ENCODE data around the gene CPAMD8.
"Not testable (repeated sequence)": the region's sequence is repeated elsewhere in the genome, so short reads cannot be mapped to it uniquely, and the experiment has no call there.

Gene CPAMD8

DNA sequence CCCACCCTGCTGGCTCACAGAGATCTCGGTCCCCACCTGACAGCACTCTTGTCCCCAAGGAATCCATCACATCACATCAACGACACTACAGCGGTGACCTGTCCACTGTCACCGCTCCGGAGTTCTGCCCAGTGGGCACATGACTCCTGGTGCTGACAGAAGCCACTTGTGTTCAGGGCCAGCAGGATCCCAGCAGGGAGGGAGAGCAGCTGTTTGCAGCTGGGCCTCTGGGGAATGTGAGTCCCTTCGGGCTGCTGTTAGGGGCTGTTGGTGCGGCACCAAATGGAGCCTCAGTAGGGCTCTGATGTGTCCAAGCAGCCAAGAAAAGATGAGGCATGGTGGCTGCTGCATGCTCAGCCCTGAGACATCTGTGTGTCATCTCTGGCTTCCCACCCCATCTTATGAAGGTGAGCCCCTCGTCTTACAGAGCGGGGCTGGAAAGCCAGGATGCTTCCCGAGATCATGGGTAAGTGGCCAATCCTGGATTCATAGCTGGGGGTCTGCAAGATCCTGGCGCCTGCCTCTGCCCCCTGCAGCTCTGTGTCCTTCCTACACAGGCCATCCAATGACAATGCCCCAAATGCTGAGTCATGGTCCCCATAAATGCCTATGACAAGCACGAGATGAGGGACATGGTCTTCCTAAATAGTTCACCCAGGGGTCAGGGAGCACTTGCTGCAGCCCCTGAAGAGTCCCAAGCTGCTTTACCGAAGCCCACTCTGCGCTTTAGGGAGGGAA, 81.8 kb downstream of the CPAMD8 start:
- DNase-seq: no peak

GRCh38 chr19:16943942-16944625, 82.5 kb downstream of the CPAMD8 start:
- no peak for DNase-seq

DNA sequence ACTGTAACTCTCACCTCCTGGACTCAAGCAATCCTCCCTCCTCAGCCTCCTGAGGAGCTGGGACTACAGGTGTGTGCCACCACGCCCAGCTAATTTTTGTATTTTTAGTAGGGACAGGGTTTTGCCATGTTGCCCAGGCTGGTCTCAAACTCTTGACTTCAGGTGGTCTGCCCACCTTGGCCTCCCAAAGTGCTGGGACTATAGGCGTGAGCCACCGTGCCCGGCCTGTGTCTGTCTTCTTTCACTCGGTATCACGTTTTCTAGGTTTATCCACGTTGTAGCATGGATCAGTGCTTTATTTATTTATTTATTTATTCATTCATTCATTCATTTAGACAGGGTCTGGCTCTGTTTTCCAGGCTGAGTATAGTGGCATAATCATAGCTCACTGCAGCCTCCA, 83.5 kb downstream of the CPAMD8 start:
- DNase-seq: not testable (repeated sequence)

GRCh38 chr19:16942583-16942982, 84.0 kb downstream of the CPAMD8 start:
- no peak for DNase-seq

DNA sequence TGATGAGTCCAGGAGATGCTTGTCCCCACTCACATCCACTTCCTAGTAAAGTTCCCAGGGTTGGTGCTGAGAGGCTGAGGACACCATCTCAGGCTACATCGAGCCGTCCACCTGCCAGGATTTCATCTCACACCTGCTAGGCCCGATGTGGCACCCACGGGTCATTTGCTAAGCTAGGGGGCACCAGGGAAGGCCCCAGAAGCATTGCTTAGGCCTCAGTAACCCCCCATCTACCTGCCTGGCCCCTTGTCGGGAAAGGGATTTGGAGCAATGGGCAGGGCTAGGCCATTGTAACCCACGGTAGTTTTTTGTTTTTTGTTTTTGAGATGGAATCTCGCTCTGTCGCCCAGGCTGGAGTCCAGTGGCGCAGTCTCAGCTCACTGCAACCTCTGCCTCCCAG, 86.0 kb downstream of the CPAMD8 start:
- no peak for DNase-seq

DNA sequence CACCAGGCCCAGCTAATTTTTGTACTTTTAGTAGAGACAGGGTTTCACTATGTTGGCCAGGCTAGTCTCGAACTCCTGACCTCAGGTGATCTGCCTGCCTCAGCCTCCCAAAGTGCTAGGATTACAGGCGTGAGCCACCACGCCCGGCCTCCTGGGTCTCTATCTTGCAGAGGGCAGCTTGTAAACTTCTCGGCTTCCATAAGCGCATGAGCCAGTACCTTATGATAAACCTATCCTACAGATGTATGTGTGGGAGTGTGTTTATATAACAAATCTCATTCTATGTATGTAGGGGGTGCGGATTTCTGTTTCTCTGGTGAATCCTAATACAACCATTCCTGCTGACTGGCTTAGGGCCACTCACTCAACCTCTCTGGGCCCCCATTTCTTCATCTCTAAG, 86.5 kb downstream of the CPAMD8 start:
- DNase-seq: not testable (repeated sequence)

DNA sequence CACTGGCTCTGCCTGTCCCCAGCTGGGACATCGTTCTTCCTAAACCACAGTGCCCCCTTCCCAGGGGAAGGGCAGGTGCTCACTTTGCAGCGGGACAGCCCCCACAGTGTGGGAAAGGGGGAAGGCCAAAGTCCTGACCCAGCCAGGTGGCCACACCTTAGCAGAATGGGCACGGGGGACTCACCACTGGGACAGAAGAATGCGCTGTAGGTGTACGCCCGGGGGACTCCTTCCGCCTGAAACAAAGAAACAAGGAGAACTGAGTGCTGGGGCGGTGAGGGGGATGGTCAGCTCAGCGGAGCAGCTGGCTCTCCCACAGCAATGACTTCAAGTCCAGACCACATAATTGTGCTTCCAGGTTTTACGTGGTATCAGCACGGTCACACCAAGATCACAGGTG, 88.4 kb downstream of the CPAMD8 start:
- no peak for DNase-seq

GRCh38 chr19:16937796-16938195, 88.8 kb downstream of the CPAMD8 start:
- DNase-seq: not testable (repeated sequence)

GRCh38 chr19:16936901-16937300, 89.7 kb downstream of the CPAMD8 start:
- no peak for DNase-seq

- DNase-seq: no peak
These were observed 92.1 kb downstream of the CPAMD8 start for GRCh38 chr19:16934489-16934888.

- DNase-seq: no peak
These were observed 95.3 kb downstream of the CPAMD8 start for GRCh38 chr19:16931306-16931705.

- no peak for DNase-seq
These were observed 95.9 kb downstream of the CPAMD8 start for GRCh38 chr19:16930753-16931152.

DNA sequence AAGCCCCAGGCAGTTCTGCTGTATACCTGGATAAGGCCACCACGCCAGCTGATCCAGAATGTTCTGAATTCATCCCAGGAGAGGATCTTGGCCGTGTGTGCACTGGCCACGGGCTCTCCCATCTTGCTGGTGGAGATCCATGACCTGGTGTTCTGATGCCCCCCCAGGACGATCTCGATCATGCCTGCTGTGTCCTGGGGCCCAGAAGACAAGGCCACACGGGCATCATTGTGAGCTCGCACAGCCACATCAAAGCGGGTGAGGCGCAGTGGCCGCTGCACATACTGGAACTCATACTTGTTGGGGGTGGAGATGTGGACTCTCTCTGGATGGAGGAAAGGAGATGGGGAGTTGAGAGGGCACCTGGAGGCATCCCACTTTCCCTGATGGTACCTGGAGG, 97.7 kb downstream of the CPAMD8 start:
- no peak for DNase-seq

GRCh38 chr19:16928351-16928750, 98.3 kb downstream of the CPAMD8 start:
- DNase-seq: no peak

DNA sequence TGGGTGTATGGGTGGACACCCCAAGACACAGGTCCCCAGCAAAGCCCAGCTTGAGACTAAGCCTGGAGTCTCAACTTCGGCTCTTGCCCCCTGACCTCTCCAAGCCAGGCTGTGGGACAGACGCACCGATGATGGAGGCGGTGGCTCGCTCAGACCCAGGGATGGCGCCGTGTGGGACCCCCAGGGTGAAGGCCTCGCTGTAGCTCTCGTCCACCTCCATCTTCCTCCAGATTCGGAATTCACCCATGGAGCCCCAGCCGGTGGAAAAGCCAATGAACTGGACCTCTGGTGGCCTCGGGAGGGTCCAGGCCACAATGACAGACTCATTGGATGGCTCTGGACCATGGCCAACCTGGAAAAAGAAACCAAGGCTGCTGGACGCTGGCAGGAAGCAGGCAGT, 98.7 kb downstream of the CPAMD8 start:
- no peak for DNase-seq

DNA sequence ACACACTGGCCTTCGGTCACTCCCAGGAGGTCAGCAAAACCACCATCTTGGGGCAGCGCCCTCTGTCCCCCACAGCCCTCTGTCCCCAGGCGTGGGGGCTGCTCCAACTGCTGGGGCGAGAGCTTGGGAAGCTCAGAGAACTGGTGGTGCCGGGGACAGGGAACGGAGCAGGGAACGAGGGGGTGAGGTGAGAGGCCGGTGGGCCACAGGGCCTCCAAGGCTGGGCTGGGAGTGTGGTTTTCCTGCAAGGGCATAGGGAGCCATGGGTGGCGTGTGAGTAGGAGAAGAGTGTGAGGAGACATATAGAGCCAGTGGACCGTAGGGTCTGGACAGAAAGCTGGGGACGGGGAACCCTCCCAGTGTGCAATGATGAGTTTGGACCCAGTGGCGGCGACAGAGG, 103.7 kb downstream of the CPAMD8 start:
- no peak for DNase-seq

DNA sequence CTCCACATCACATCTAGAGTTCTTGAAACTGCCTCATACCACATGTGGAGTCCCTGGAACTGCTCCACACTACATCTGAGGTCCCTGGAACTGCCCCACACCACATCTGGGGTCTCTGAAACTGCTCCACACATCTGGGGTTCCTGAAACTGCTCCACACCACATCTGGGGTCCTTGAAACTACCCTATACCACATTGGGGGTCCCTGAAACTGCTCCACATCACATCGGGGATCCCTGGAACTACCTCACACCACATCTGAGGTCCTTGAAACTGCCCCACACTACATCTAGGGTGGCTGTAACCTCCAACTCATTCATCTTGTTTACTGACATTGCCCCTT, 104.0 kb downstream of the CPAMD8 start:
- no peak for DNase-seq

- no peak for DNase-seq
These were observed 104.6 kb downstream of the CPAMD8 start for GRCh38 chr19:16921766-16922591.

DNA sequence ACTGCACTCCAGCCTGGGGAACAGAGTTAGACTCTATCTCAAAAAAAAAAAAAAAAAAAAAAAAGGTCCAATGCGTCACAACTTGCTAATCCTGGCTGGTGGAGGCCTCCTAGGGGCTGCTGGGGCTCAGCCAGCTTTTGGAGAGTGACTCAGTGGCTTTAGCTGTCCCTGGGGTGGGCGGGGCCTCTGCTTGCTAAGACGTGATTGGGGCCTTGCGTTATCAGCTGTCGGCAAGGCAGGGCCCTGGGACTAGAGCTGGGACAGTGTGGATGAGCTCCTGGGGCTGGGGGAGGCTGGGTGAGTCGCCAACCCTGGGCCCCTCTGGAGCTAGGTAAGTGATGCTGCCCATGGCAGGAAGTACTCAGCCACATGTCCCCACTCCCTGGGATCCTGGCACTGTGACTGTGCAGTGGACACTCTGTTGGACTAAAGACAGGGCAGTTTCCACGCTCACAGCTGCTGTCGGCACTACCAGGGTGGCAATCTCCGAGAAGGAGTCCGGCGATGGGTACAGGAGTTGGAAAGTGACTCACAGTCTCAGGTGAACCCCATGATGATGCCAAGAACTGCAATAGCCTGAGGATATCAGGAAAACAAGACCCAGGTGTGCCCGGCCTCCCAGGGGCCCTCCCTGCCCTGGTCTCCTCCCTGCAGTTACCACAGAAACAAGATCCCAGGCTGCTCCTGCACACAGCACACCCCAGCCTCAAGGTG, 105.6 kb downstream of the CPAMD8 start:
- no peak for DNase-seq

DNA sequence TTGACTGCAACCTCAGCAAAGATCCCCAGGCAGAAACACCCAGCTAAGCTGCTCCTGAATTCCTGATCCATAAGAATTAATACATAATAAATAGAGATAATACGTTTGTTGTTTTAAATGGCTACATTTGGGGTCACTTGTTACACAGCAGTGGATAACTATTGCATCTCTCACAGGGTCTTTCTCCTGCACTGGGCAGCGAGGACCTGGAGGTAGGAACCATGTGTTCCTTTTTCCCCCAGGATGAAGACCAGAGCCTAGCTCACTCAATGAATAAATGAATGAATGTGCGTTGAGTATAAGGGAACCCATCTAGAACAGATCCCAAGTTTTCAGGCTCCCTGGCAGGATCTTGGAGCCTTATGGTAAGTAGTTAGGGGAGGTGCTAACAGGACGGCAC, 107.1 kb downstream of the CPAMD8 start:
- DNase-seq: no peak

DNA sequence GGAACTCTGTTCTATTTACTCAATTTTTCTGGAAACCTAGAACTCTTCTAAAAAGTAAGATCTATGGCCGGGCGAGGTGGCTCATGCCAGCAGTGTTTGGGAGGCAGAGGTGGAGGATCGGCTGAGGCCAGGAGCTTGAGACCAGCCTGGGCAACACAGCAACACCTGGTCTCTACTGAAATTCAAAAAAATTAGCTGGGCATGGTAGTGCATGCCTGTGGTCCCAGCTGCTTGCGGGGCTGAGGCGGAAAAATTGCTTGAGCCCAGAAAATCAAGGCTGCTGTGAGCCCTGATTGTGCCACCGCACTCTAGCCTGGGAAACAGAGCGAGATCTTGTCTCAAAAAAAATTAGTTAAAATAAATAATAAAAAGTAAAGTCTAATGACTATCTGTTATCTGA, 109.2 kb downstream of the CPAMD8 start:
- DNase-seq: no peak

DNA sequence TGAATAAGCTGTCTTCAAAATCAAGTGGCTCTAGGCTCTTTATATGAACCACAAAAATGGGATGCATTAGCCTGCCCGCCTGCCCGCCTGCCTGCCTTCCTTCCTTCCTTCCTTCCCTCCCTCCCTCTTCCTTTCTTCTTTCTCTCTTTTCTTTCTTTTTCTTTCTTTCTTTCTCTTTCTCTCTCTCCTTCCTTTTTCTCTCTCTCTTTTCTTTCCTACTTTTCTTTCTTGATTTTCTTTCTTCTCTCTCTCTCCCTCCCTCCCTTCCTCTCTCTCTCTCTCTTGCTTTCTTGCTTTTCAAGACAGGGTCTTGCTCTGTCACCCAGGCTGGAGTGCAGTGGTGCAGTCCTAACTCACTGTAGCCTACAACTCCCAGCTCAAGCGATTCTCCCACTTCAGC, 110.9 kb downstream of the CPAMD8 start:
- DNase-seq: no peak

- no peak for DNase-seq
These were observed 111.5 kb downstream of the CPAMD8 start for GRCh38 chr19:16915135-16915534.
